ENCODE measurements around the gene OR2M7.

DNA sequence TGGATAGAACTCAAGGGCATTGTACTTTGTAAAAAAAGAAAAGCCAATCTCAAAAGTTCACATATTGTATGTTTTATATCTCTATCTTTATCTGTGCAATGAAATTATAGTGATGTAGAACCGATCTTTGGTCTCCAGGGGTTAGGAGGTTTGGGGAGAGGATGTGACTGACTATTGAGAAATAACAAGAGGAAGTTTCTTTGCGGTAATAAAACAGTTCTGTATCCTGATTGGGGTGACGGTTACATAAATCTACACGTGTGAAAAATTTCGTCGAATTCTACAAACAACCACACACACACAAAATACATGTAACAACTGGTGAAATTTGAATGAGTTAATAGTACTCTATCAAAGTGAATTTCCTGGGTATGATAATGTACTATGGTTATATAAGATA is 36.0 kb downstream of the OR2M7 start:
- TF ChIP-seq EZH2 (IDR thresholded peaks at IDR 0.05; ENCODE audit: borderline replicate concordance, low read depth, low read length, severe bottlenecking) = no peak
- TF ChIP-seq POLR2A (IDR thresholded peaks at IDR 0.05; ENCODE audit: low read depth, low read length) = no peak
- TF ChIP-seq POLR2AphosphoS5 (IDR thresholded peaks at IDR 0.05; ENCODE audit: insufficient read depth, low read depth, low read length) = no peak

Data from endothelial cell of umbilical vein (primary cell).